NB4 (cell line): ENCODE results near the gene NOTCH3.

Source experiments
- CTCF ChIP-seq: IDR thresholded peaks from one replicate; pipeline ENCODE4 v1.5.1; 2012; ENCODE audit warnings: low read depth, low read length
- POLR2A ChIP-seq: IDR thresholded peaks from 2 replicates; pipeline ENCODE4 v1.6.1; 2011; ENCODE audit warnings: mild to moderate bottlenecking; ENCODE audit not compliant: insufficient read length; ENCODE audit errors: extremely low read depth
- TF ChIP-seq, protein P1 (sequence below): IDR thresholded peaks from 2 replicates; pipeline ENCODE4 v1.6.1; 2011; ENCODE audit warnings: low read depth, low read length

- TF ChIP-seq CTCF (no peak), POLR2A (no peak)
- TF ChIP-seq, protein P1, sequence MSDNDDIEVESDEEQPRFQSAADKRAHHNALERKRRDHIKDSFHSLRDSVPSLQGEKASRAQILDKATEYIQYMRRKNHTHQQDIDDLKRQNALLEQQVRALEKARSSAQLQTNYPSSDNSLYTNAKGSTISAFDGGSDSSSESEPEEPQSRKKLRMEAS = no peak
Observed at GRCh38 chr19:15136234-15136954, 64.4 kb downstream of the NOTCH3 start.
